Measurements from ENCODE around the gene QRICH2.

QRICH2 gene

DNA sequence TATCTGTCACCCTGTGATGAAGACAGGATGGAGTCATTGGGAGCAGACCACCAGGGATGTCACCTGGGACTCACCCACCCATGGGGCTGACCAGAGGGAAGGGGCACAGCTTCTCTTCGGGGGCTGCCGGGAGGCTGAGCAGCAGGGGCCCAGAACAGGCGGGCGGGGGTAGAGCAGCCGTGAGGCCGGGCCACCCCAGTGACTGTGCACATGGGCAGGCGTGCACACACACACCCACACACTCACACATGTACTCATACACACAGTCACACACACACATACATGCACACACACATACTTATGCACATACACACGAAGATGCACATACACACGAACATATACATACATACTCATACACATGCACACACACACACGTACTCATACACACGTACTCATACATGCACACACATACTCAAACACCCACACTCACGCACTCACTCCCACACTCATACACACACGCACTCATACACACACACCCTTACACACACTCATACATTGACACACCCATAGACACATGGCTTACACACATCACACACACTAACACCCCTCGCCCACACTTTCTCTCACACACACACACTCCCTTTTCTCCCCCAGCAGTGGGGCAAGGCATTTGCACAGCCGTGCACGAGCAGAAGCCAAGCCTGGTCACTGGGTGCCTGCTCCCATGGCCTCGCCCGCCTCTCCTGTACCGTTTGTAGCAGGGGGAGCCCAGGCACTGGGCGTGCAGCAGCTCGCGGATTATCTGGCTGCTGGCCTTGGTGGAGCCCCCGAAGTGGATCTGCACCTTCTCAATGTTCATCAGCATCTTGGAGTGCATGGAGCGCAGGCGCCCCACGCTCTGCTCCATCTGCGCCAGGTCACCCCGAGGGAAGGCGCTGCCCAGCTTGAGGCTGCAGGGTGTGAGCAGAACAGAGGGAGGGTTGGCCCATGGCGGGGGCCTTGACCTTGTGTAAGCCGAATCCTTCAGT lies 30.5 kb downstream of the QRICH2 start:
- no peak for DNase-seq

DNA sequence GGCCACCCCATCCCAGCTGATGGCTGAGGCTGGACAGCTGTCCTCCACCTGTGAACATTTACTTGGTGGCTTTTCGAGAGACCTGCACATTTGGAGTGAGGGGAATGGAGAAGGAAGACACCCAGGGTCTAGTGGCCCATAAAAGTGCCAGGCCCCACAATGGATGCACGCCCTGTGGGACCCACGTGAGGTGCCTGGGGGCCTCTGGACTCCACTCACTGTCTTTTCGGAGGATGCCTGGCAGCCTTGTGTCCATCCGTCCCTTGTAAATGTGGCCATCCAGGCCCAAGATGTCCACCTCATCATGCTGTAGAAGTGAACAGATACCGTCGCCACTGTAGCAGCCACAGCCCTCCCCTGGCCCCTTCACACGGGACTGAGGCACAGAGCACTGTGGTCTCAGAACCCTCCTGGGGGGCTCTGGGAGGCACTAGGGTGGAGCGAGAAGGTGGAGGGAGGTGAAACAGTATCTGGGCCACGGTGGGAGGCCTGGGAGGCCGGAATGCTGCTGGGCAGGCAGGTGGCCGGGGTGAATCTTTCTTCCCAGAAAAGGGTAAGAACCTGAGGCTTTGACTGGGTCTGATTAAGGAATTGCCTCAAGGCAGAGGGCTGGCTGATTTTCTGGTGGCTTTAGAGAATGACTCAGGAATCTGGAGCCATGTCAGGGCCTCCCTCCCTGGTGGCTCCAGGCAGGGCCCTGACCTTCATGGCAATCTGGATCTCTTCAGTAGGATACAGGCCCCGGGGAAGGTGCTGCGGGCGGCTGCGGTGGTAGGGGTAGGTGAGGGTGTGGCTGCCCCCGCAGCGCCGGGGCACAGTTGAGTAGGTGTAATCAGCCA lies 31.4 kb downstream of the QRICH2 start:
- no peak for DNase-seq

DNA sequence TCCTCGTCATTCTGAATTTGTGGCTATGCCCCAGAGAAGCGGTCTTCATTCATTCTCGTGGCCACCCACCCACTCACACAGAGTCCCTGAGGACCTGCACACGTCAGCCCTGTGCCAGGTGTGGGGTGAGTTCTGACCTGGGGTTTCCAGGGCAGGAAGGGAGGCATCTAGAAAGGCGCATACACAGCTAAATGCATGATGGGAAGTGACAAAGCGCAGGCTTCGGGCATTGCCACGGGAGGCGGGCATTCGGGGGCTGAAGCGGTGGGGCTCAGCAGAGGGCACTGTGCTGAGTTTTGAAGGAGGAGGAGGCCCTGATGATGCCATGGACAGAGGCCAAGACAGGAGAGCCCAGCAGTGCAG lies 32.0 kb downstream of the QRICH2 start:
- DNase-seq: no peak

DNA sequence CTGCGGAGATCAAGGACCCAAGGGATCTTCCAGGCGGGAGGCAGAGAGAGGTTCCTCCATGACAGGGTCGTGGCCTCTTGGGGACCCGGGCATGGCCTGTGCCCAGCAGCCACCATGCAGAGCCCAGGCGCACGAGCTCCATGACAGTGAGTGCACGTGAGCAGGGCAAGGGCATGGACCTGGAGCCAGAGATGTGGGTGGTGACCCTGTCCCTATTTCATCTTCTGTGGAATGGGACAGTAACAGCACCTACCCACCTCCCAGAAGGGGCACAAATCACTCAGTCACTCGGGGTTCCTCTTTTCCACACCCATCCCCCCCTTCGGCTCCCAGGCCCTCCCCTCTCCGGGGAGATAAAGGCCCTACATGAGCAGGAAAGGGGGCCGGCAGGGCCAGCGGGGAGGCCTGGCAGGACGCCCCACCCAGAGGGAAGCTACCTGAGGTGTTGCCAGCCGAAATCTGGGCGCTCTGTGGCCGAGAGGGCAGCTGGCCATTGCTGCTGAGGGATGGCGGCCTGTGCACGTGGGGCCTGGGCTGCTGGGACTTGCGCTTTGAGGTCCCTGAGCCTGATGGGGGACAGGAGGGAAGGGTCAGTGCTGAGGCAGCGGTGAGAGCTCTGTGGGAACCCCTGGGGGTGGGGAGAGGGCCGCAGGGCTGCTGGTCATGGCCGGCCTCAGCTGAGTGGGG lies 32.6 kb downstream of the QRICH2 start:
- DNase-seq: no peak

GRCh38 chr17:76274112-76274956 lies 33.7 kb downstream of the QRICH2 start:
- no peak for DNase-seq

DNA sequence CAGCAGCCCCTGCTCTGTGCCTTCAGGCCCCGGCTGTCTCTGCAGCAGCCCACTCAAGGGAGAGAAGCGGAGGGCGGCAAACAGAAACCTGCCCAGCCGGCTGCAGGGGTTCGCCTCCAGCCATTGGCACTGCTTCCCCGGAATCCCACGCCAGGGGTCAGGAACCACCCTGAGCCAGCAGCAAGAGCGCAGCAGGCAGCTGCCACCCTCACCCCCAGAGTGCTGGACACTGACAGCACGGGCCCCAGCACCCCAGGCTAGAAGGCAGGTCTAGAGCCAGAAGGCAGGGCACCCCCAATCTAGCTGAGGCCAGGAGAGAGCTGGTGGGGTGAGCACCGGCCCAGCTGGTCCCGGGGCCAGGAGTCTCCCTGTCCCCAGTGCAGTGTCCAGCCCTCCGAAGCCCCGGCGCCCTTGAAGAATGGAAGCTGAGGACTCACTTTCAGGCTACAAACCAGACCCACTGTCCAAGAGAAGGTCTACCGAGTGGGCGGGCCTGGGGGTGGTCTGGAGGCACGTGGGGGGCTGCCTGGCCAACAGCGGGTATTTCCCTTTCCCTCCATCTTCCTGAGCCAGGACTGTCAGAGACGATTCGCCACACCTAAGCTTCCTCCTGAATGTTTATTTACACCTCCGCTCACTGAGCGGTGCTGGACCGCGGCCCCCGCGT lies 34.5 kb downstream of the QRICH2 start:
- DNase-seq: no peak

DNA sequence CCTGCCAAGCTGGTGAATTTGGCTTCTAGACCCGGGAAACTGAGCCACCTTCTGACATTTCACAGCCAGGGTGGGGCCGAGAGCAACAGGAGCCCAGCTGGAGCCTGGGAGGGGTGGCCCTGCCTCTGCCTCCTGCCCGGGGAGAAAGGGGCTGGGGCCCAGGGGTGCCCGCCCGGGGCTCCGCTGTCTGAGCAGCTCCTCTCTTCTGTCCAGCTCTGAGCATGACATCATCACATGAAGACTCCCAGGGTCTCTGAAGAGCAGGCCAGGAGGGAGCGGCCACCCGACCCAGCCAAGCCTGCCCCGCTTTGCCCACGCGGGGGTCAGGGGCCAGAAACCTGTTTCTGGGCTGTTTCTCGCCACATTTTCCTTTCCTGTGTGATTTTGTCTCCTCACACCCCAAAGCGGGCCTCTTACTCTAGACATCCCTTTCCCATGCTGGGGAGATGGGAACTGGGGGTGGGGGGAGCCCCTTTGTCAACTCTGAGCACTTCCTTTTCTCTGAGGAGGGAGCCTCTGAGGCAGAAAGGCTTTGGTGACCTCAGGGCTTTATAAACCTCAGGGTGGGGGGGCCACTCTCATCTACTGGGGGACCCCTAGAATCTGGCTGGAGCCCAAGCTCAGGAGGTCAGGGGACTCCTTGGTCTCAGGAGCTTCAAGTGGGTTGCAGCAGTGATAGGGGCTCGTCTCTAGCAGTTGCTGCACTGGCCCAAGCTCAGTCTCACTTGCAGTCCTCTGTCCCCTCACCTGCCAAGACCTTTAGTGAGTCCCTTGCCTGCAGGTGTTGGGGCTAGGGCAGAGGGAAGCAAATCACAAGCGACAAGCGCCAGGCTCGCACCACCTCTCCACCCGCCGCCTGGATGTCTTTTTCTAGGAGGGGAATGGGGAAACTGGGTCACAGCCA lies 35.3 kb downstream of the QRICH2 start:
- peak; percentile 80 for DNase-seq

DNA sequence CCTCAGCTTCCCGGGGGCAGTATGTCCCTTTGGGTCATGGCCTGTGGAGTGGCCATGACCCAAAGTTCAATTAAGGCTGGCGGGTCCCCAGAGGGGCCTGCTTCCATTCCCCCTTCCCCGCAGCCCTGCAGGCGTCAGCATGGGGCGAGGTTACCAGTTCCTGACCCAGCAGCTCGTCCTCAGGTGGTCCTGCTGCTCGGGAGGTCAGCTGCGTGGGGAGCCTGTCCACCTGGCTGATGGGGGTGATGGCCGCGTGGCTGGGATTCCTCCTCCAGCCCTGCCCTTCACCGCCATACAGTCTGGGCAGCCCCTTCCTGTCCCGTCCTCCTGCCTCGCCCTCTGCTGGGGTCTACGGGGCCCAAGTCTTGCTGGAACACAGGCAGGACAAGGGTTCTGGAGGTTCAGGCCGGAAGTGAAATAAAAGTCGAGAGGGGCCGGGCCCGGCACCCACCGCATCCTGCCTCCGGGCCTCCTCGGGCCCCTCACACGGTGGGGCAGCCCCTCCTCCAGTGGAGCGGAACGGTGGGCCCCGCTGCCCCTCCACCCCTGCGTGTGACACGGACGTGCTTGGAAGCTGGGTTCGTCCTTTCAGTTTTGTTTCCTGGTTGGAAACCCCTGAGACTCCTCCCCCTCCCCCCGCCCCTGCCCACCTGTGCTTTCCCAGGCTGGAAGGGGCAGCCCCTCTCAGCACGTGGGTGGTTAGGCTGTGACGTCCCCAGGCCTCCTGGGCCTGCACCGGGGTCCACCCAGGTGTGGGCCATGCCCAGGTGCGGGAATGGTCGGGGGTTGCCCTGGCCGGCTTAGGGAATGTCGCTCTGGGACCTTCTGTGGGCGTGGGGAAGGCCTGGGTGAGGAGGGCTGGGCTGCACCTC lies 36.2 kb downstream of the QRICH2 start:
- peak; percentile 94 for DNase-seq

DNA sequence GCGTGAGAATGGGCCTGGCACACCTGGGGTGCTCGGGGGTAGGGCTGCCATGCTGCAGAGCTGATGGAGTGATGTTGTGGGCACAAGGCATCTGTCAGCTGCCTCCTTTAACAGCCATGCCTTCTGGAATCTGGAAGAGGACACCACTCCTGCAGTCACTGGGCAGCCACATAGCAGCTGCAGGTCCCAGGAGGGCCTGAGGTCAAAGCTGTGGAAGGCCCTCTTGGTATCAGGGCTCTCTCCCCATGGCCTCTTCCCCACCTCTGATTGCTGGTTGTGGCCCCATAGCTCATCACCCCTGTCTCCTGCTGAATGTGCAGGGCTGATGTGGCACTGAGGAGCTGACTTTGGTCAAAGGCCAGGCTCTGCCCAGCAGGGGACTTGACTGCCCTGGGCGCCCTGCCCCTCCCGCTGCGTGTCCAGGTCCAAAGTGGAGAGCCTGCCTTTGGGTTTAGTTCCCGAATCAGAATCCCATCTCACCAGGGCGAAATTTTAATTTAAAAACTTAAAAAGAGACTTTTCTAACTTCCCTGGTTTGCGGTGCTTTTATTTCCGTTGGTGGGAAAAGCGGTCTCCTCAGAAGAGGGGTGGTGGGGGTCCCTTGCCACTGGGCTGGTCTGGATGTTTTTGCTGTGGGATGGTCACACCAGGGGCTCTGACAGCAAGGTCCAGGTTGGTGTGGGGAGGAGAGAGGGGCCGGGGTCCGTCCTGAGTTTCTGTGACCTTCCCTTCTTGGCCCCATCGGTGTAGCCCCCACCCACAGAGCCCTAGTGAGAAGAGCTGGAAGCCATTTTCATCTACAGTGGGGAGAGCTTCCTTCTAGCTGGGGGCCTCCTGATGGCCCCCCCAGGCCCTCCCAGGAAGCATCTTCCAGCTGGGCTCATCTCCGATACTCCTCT lies 37.1 kb downstream of the QRICH2 start:
- DNase-seq: peak; percentile 66

GRCh38 chr17:76270127-76270592 lies 37.9 kb downstream of the QRICH2 start:
- peak; percentile 76 for DNase-seq

DNA sequence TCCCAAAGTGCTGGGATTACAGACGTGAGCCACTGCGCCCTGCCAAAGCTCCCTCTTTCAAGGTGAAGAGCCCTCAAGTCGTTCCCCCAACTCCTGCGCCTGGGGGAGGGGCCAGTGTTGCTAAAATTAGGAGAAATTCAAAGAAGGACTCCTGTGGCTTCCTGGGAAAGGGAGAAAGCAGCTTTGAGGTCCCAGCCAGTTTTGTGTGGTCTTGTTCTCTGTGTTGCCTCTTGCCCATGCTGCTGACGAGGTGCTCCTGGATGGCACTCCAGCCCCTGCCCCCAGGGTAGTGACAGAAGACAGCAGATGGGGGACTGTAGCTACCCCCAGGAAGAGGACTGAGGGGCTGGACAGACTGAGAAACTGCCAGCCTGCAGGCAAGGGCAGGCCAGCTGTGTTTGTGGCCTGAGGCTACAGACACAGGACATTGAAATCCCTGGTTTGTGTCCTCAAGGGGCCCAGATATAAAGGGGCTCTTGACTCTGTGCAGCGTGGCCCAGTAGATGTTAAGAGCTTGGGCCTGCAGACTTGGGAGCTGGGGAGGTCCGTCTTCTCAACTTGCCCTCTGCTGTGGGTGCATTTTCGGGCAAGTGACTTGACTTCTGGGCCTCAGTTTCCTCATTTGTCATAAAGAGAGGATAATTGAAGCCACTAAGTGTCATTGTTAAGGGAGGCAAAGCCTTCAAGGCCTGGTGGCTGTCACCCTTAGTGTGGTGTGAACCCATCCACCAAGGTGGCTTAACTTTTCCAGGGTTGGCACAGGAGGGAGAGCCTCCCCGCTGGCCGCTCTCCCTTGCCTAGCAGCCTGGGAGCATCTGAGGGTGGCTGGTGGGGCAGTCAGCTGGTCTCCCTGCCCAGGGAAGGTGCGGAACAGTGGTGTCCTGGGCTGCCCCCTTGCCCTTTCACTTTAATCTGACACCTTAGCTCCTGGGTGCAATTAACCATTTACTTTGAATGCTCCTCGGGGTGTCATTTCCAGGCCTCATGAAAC lies 38.8 kb downstream of the QRICH2 start:
- peak; percentile 60 for DNase-seq

DNA sequence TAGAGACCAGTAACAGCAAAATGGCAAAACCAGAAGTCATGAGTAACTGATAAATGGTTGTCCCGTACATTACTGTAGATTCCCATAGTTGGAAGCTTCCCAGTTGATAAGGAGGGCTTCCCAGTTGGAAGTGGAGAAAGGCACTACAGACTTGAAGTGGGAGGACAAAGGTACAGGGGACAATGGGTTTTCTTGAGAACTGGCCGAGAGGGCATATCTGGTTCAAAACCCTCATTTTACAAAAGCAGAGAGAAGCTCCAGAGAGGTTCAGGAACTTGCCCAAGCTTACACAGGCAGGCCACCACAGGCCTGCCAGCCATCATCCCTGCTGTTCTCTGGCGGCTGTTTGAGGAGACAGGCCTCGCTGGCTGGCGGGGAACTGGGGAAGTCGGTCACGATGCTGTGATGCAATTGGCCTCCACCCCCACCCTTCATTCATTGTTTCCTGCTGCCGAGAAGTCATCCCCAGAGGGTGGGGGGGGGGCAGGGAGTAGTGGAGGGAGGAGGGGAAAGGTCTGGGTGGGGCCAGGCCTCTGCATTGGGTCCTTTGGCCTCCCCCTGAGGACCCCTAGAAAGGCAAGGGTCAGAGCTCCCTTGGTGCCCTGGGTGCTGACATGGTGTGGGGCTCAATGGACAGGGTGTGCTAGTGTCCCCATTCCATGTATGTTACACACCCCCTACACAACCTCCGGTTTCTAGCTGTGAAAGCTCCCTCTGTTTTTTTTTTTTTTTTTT lies 39.9 kb downstream of the QRICH2 start:
- DNase-seq: peak; percentile 85

- DNase-seq: peak; percentile 42
Observed at GRCh38 chr17:76267581-76268001, 40.5 kb downstream of the QRICH2 start.

- DNase-seq: no peak
Observed at GRCh38 chr17:76267051-76267576, 41.0 kb downstream of the QRICH2 start.

- DNase-seq: peak; percentile 53
Observed at GRCh38 chr17:76266244-76266938, 41.7 kb downstream of the QRICH2 start.
